Lower leg skin (tissue), 4 donors: ENCODE results near the gene ADAM19. TPM values are rescaled to one million over a fixed set of nuclear protein-coding genes. Genes with fewer than 3 reads are reported as not detected.

Source experiments
- DNase-seq, 2 donors: peaks; one replicate each; pipeline ENCODE4 v3.0.0-alpha.2; 2019; ENCODE audit warnings: low spot score in 2 of 2
- H3K4me3 ChIP-seq: fragments of 200-600 bp; sonication (generic); 2 replicates; pipeline ENCODE4 v1.5.1; 2017; ENCODE audit warnings: mild to moderate bottlenecking, low read depth; ENCODE audit not compliant: poor library complexity, severe bottlenecking
- POLR2A ChIP-seq, 2 donors: fragments of 450-650 bp; IDR thresholded peaks; one replicate each; pipeline ENCODE4 v1.6.1; 2016 to 2017; ENCODE audit warnings: antibody characterized with exemption in 2 of 2, mild to moderate bottlenecking in 1 of 2, moderate library complexity in 1 of 2
- WGBS, 2 donors: methylation state at CpG; one replicate each; pipeline ENCODE4 v1.1.5; 2018; 5-methylcytosine and 5-hydroxymethylcytosine counted together
- intact Hi-C: fragments of 100-400 bp; cut with DNase I; formaldehyde crosslinking; loops from one replicate; pipeline ENCODE4 v1.15.0; 2023; ENCODE audit warnings: low total_unique reads
- total RNA-seq, 4 donors: library from RNA; depleted of rRNA; stranded (reverse); fragments of >200 nt; gene quantifications; one replicate each; pipeline ENCODE4 v1.1.0, GENCODE V29; 2016
- TF ChIP-seq, protein P1 (sequence below), 3 donors: fragments of 450-650 bp; IDR thresholded peaks; one replicate each; pipeline ENCODE4 v1.5.1; 2016; ENCODE audit warnings: antibody characterized with exemption in 3 of 3, mild to moderate bottlenecking in 3 of 3, moderate library complexity in 2 of 3

Gene ADAM19
- total RNA-seq, 4 donors from 2014 or later = 0.68 to 1.7 (median 1.0) TPM

DNA sequence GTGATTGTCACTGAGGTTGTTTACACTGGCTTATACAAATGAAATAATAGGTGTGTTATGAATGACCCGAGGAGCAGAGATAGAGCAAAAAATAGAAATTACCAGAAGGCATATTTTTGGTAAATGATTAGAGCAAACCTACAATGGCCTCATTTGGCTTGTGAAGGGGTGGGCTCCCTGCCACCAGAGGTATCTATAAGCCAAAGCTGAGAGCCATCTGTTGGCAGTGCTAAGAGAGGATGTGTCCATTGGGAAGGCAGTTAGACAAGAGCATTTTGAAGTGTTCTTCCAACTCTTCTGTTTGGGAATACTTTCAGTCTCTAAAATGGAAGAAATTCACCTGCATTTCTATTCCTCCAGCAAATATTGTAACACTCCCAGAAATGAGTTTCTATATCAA is 104.9 kb downstream of the ADAM19 start:
- DNase-seq = no peak
- intact Hi-C loops = loop anchor here (10.0 kb wide), 1 partner anchor 146 kb away; no protein-coding TSS in a partner anchor
- TF ChIP-seq, protein P1, sequence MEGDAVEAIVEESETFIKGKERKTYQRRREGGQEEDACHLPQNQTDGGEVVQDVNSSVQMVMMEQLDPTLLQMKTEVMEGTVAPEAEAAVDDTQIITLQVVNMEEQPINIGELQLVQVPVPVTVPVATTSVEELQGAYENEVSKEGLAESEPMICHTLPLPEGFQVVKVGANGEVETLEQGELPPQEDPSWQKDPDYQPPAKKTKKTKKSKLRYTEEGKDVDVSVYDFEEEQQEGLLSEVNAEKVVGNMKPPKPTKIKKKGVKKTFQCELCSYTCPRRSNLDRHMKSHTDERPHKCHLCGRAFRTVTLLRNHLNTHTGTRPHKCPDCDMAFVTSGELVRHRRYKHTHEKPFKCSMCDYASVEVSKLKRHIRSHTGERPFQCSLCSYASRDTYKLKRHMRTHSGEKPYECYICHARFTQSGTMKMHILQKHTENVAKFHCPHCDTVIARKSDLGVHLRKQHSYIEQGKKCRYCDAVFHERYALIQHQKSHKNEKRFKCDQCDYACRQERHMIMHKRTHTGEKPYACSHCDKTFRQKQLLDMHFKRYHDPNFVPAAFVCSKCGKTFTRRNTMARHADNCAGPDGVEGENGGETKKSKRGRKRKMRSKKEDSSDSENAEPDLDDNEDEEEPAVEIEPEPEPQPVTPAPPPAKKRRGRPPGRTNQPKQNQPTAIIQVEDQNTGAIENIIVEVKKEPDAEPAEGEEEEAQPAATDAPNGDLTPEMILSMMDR (IDR thresholded peaks at IDR 0.05) = no peak
- TF ChIP-seq POLR2A (IDR thresholded peaks at IDR 0.05) = no peak
- H3K4me3 ChIP-seq = no peak overlapping the region
- WGBS, 2 donors = 42 to 48% methylated on average over 1 of the region's 1 CpG

DNA sequence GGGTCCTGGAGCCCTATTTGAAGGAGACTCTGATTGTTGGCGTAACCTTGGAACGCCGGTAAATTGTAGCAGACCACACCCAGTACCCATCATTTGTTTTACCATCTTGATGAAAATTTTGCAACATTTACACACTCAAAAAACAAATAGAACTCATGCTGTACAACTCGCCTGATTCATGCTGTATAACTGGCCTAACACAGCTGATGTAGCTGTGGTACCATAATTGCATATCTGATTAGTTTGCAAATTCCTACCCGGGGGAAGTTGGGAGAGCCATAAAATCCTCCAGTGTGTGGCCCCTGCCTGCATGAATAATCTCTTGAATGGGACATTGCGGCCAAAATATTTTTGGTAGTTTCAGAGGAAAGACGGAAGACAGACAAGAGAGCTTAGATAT is 105.9 kb downstream of the ADAM19 start:
- WGBS, 2 donors = 74 to 79% methylated on average over 7 of the region's 7 CpGs
- intact Hi-C loops = loop anchor here (10.0 kb wide), 1 partner anchor 145 kb away; no protein-coding TSS in a partner anchor
- no peak for DNase-seq
- TF ChIP-seq POLR2A (IDR thresholded peaks at IDR 0.05) = no peak
- TF ChIP-seq, protein P1 (IDR thresholded peaks at IDR 0.05) = no peak
- no peak overlapping the region for H3K4me3 ChIP-seq

DNA sequence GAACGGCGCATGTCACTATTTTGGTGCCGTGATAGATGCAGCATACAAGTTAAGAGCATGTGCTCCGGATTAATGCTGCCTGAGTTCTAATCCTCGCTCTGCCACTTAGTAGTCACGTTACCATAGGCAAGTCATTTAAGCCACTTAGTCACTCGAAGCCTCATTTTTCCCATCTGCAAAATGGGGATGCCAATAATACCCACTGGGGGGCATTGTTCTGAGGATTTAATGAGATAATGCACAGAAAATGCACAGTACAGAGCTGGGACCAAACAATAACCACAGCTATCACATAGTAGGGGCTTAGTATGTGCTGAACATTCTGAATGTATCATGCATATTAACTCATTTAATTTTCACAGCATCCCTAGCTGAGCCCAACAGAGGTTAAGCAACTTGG is 106.5 kb downstream of the ADAM19 start:
- no peak overlapping the region for H3K4me3 ChIP-seq
- TF ChIP-seq, protein P1 (IDR thresholded peaks at IDR 0.05) = no peak
- TF ChIP-seq POLR2A (IDR thresholded peaks at IDR 0.05) = no peak
- DNase-seq = no peak
- 94 to 99% methylated on average over 7 of the region's 7 CpGs for WGBS, 2 donors
- intact Hi-C loops = no loop called here

DNA sequence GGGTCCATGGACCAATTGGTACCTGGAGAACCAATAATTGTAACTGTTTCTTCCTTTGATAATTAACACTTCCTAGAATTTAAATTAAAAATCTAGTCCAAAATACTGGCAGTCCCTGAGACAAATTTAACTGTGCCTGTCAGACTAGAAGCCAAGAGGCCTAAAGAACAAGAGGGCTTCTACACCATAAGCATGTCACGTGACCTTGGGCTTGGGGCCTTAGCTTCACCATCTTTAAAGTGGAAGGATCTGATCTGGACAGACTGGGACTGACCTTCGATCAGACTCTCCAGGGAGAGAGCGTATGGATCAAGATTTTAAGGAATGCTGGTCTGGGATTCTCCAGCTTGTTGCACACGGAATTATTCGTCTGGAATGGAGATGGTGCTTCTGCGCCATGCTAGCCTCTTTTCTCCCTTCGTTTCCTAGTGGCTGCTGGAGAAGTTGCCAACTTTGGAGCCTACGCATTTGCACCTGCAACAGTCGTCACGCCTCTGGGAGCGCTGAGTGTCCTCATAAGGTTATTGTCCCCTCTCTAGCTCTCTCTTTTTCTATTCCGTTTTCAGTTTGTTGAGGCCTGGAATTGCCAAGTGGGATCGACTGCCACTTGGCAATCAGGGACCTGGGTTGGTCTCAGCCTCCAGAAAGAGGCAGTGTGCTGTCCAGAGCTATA is 107.1 kb downstream of the ADAM19 start:
- intact Hi-C loops = no loop called here
- 89 to 94% methylated on average over 13 of the region's 13 CpGs for WGBS, 2 donors
- no peak for DNase-seq
- no peak overlapping the region for H3K4me3 ChIP-seq
- TF ChIP-seq, protein P1 (IDR thresholded peaks at IDR 0.05) = no peak
- TF ChIP-seq POLR2A (IDR thresholded peaks at IDR 0.05) = no peak

DNA sequence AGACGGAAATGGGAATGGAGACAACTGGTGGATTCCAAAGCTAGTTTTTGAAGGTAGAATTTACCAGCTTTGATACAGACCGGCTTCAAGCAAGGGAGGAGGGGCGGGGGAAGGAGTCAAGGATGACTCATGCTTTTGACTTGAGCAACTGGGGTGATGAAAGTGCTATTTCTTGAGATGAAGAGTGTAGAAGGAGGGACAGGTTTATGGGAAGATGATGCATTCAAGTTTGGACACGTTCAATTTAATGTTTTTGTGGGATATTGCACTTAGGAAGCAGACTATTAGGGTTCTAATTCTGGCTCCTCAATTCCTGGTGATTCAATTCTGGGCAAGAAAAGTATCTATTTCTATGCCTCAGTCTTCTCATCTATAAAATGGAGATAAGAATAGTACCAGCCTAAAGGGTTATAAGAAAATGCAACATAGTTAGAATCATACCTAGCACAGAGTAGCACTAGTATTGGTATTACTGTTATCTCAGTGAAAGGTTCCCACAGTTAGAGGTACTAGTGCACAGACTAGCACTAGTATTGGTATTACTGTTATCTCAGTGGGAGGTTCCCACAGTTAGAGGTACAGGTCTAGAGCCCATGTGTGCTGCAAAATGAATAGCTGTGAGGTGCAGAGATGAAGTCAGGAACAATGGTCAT is 110.9 kb downstream of the ADAM19 start:
- intact Hi-C loops = no loop called here
- no peak overlapping the region for H3K4me3 ChIP-seq
- TF ChIP-seq POLR2A (IDR thresholded peaks at IDR 0.05) = no peak
- TF ChIP-seq, protein P1 (IDR thresholded peaks at IDR 0.05) = no peak

More for the DNA sequence above, 110.9 kb downstream of the ADAM19 start:
- 12% methylated on average over 4 of the region's 4 CpGs for WGBS, 2 donors
- peak; percentile 83 to 86 for DNase-seq
